Fibroblast of the conjunctiva (primary cell): ENCODE data around the gene ACOT9.
"Not testable (repeated sequence)": the region's sequence is repeated elsewhere in the genome, so short reads cannot be mapped to it uniquely, and the experiment has no call there.

Experiments used
- DNase-seq: peaks from one replicate; pipeline ENCODE4 v3.0.0-alpha.2; 2010; ENCODE audit warnings: low read depth

Gene ACOT9

DNA sequence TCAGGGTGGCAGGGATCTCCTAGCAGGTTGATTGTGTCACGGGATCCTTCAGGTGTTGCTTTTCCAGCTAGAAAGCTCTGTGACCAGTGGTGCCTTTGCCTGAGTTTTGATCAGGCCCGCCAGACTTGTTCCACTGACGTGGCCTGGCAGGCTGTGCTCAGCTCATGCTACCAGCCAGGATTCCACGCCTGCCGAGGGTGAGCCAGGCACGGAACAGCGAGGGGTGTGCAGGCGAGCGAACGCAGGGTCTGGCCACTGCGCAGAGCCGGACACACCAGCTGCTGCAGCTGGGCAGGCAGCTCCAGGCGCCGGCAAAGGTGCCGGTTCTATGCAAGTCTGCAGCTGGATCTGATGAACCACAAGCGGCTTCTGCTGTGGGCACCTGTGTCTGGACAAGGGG is 22.8 kb upstream of the ACOT9 start:
- DNase-seq, result no peak

DNA sequence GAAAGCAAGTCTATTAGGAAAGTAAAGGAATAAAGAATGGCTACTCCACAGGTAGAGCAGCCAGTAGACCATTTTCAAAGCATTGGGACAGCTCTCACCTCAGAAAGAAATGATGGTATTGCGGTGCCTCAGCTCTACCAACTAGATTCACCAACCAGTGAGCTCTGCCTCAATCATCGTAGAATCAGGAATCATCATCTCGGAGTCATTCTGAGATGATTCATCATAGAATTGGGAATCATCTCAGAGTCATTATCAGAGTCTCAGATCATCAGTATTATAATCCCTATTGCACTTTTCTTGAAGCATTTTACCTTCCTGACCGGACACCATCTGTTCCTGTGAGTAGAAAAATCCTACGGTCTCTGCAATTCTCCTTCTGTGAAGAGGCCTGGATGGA is 22.4 kb upstream of the ACOT9 start:
- no peak for DNase-seq

DNA sequence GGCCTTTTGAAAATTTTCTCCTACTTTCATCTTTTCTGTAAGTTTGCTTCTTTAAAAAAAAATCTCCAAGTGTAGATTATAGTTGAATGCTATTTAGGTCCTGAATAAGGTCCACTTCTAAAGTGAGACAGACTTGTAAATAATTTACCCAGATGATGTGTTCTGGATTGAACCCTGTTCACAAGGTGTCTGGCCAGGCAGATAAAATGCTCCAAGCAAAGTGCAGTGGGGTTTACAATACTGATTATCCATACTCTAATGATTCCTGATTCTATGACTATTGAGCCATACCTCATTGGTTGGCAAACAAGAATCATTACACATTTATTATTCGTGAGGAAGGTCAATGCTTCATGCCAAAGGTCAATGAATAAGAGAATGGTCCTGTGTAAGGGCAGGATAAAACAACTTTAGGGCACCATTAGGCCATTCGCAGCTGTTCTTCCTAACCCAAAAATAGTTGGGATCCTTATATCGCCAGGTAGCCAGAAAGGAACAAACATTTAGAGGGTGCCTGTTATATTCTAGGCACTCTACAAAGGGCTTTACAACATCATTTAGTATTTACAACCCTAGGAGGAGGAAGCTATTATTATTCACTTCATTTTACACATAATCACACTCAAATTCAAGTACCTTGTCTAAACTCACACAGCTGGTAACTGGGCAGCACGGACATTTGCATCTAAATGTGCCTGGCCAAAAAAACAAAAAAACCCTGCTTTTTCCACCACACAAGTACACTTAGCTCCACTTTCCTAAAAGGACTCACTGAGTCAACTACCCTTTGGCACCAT is 21.3 kb upstream of the ACOT9 start:
- DNase-seq, result no peak

DNA sequence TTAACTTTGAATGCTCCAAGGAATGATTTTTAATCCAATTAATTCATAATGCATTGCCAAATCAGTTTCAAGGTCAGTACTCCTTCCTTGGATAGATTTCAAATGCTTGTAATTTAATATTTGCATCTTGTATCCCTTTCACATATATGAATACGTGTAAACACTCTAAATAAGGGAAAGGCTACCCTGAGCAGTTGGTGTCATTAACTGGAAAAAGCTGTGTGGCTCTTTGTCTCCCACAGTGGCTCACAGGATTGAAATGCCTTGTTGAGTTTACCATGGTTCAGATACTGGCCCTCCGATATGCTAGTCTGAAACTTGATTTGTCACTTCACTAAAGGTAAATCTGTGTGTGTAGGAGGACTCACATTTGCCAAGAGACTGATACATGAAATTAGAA is 16.7 kb upstream of the ACOT9 start:
- DNase-seq, result no peak

DNA sequence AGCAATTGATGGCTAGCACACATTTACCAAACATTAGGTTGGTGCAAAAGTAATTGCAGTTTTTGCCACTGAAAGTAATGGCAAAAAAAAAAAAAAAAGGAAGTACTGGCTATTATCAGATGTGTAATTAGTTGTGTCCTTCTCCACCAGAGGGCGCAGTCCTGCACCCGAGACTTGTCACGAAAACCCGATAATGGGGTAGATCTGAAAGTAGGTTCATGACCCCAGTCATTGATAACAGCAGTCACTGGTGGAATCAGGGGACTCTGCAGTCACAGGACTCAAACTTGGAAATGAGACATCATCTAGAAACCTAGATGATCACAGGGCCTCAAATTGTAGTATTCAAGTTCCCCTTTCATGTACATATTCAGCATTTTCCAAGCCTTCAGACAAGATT is 13.1 kb upstream of the ACOT9 start:
- DNase-seq, result no peak

DNA sequence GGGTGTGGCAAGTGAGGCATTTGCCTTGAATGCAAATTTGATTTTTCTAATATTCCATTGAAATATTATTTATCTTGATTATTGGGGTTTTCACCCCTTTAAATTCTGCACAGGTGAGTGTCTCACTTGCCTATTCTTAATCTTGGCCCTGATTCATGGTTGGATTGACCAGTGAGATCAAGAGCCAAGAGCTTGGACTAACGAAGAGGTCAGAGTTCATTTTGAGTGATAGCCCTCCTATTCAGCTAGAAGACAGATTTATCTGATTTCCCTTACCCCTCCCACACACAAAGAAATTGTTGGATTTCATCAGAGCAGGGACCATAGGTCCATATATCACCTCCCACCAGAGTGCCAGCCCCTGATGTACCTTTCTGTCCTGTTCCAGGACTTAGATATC is 11.6 kb upstream of the ACOT9 start:
- DNase-seq, result no peak

DNA sequence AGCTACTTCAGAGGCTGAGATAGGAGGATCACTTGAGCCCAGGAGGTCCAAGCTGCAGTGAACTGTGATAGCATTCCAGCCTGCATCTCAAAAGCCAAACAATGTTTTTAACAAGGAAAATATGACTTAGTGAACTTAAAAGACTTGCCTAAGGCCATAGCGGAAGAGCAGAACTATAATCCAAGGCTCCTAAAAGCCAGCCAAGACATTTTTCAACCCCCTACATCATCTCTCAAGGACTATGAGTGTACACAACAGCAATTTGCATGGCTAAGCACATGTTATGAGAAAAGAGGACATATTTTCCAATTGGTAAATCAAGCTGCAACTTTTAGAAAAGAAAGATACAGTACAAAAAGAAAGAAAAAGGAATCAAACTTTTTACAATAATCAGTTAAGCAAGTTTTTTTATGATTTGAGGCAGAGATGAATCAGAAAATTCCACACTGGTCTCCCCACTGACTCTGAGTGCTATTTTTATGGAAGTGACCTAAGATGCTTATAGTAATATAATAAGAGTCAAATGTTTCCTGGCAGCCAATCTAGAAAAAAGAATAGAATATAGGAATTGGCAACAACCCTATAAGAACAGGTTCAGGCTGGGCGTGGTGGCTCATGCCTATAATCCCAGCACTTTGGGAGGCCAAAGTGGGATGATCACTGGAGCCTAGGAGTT is 9.8 kb upstream of the ACOT9 start:
- peak; percentile 49 for DNase-seq

DNA sequence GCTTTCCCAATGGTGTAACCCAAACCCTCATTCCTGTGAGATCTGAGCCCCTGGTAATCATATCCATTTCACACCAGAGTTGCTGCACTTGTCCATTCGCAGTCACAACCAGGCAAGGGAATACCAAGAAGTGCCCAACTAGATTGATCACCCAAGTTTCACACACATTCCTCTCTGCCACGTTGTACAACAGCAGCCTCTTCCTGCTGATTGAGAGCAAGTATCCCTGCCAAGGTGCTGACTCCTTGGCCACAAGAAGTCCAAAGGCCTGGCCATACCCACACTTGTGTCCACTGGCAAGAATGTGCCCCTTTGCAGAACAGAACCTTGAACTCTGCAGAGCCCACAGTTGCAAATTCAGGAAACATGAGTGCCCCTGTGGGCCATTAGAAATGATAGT is 6.5 kb upstream of the ACOT9 start:
- DNase-seq, result no peak

DNA sequence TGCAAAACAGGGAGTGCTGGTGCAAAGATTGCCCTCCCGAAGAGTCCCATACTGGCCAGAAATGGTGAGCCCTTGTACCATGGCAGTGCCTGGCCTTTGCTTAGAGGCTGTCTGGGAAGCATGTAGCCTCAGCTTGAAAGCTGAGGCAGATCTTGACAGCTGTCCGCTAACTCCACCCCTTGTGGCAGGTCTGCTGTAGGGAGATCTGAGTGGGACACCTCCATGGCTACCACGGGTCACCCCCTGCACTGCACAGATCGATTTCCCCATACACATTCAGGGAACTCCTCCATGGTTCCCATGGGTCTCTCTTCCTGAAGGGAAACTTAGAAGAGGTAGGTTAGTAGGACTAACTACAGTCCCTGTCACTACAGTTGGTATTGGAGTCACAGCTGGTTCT is 6.1 kb upstream of the ACOT9 start:
- no peak for DNase-seq

DNA sequence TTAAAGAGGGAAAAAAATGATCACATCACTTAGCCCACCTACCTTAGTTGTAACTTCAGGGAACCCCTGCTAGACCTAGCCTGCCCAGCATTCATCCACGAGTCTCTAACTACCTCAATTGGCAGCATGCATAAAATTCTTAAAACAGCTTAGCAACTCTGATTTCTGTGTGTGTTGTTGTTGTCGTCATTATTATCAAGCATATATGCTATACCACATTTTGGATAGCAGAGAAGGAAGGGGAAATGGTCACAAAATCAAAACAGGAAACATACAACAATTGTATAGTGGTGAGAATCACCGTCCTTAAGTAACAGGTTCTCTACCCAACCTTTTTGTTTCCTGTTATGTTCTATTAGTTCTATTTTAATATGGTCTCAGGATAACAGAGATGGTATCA is 2.7 kb upstream of the ACOT9 start:
- DNase-seq, result no peak

DNA sequence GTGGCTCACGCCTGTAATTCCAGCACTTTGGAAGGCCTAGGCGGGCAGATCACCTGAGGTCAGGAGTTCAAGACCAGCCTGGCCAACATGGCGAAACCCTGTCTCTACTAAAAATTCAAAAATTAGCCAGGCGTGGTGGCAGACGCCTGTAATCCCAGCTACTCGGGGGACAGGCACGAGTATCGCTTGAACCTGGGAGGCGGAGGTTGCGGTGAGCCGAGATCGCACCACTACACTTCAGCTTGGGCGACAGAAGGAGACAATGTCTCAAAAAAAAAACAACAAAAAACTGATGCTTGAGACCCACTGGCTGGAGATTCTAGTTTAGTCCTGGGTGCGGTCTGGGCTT is 521 bp upstream of the ACOT9 start:
- DNase-seq, result not testable (repeated sequence)

DNA sequence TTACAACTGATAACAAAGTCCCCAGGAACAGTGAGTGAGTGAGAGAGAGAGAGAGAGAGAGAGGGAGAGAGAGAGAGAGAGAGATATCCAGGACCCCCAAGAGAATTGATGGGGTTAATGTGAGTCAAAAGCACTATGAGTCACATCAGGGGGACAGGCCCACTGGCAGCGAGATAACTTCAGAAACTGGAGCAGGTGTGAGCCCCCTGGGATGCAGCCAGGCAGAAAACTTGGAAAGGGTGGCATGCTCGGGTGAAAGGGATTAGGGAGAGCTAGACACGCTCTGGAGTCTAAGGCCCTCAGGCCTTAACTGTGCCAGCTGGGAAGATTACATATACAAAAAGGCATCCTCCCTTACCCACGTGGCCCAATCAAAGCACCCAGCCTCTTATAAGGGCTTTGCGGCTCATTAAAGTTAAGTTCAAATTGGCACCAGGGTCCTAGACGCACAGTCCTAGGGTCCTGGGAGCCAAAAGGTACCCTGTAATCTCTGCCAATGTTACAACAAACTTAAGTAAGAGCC is 841 bp downstream of the ACOT9 start:
- DNase-seq, result peak; percentile 64

DNA sequence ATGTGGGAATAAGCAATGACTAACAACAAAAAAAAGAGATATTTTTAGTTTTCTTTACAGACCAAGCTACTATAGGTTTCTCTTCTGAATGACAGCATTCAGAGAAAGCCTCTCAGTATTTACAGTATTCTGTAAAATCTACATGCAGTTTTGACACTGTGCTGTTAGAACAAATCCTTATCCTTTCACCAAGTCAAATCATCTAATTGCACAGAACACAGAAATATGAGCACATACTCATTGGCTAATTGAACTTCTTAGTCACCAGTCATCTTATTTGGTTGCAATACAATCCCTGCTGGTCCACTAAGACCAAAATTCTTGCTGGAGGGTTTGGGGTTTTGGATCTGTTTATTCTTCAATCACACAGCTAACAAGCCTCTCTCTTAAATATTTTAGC is 5.7 kb downstream of the ACOT9 start:
- no peak for DNase-seq

DNA sequence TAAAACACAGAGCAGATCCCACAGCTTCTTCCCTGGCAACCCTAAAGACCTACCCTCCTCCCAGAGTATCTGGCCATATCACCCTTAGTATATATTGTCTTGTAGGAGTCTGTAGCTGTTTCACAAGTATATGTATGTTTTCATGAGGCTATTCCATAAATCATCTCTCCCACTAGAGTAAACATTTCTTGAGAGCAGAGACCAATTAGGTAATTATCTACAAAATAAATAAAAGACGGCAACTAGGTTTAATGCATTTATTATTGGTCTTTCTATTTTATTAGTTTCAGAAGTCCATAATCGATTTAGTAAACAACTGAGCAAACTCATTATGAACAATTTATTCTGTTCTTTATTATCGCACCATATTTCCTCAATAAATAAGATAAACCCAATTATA is 7.0 kb downstream of the ACOT9 start:
- DNase-seq, result no peak

DNA sequence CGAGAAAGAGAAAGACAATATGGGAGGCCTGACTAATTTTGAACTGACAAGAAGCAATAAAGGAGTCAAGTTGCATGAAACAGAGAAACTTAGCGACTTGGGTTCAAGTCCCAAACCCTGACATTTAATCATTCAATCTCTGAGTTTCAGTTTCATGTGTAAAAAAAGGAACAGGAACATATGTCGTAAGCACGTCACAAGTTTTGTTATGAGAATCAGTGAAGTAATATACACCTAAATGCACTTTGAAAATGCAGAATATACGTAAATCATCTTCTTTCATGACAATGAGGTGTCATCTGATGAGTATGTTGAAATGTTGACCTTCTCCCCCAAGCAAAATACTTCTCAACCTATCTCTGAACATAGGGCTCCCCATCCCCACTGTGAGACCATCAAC is 10.4 kb downstream of the ACOT9 start:
- DNase-seq, result no peak

DNA sequence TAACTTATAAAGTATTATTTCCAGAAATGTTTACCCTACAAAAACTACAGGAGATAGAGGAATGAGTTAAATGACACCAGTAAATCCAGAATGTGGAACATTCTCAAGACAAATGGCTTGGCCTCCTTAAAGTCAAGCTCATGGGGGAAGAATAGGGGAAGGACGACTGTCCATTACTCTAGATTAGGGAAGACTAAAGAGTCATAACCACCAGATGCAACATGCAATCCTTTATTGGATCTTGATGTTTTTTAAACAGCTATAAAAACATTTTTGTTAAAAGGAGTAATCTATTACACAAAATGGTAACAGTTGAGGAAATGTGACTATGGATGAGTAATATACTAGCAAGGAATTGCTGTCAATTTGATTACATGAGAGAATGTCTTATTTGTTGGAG is 11.1 kb downstream of the ACOT9 start:
- no peak for DNase-seq

DNA sequence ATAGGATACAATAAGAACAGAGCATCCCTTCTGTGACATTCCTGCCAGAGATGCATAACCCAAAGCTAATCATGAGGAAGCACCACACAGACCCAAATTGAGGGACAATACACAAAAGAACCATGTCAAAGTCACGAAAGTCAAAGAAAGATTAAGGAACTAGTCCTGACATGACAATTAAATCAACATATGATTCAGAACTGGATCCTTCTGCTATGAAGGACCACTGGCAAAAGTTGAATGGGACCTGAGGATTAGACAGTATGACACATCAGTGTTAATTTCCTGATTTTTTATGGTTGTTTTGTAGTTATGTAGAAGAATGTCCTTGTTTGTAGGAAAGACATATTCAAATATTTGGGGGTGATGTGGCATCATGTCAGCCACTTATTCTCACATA is 13.9 kb downstream of the ACOT9 start:
- no peak for DNase-seq

DNA sequence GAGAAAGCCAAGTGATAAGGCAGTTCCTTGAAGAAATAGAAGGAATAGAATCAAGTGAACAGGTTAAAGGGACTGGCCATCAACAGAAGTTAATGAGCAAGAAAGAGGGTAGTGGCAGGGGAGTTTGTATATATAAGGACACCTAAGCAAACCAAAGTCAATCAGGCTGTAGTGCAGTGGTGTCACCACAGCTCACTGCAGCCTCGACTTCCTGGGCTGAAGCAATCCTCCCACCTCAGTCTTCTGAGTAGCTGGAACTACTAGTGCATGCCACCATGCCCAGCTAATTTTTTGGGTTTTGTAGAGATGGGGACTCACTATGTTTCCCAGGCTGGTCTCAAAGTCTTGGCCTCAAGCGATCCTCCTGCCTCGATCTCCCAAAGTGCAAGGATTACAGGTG is 15.9 kb downstream of the ACOT9 start:
- no peak for DNase-seq

DNA sequence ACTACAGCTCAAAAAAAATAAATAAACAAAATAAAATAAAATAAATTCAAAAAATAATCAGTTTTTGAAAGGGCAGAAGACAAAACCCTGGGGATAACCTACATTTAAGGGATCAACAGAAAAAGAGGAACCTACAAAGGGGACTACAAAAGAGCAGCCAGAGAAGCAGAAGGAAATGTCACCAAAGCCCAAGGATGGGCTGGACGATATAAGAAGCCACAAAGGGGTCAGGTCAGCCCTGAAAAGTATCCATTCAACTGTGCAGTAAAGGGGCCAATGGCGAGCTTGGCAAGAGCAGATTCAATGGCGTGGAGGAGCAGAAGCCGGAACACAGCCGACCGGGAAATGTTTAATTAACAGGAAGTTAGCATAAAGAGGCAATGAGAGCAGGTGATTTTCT is 16.9 kb downstream of the ACOT9 start:
- DNase-seq, result no peak

DNA sequence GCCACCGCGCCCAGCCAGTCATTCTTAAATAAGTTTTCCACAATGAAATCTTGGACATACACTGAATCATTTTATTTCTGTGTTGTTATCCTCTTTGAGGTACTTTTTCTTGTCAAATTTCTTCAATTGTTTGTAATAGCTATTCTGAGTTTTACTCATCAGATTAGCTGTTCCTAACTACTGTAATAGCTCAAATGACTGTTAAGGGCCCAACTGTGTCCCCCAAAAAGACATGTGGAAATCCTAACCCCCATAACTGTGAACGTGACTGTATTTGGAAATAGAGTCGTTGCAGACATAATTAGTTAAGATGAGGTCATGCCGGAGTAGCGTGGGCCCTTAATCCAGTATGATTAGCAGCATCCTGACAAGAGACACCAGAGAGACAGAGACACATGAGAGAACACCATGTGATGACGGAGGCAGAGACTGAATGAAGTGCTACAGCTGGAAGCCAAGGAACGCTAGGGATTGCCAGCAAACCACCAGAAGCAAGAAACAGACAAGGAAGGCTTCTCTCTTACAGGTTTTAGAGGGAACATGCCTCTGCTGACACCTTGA is 22.9 kb downstream of the ACOT9 start:
- no peak for DNase-seq

DNA sequence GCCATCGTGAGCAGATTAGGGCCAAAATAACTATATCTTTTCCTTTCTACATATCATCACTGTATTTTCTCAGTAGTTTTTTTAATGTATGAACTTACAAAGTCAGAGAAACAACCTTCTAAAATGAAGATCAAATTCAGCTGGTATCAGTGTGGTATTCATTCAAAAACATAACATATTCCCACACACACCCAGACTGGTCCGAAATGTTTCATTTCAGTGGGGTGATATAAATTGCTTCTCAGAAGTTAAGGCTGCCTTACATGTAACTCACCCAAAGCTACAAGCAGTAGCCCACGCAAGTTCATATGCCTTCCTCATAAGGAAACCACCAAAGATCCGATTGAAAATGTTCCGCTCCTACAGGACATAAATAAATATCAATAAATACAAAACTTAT is 37.8 kb downstream of the ACOT9 start:
- DNase-seq, result no peak

DNA sequence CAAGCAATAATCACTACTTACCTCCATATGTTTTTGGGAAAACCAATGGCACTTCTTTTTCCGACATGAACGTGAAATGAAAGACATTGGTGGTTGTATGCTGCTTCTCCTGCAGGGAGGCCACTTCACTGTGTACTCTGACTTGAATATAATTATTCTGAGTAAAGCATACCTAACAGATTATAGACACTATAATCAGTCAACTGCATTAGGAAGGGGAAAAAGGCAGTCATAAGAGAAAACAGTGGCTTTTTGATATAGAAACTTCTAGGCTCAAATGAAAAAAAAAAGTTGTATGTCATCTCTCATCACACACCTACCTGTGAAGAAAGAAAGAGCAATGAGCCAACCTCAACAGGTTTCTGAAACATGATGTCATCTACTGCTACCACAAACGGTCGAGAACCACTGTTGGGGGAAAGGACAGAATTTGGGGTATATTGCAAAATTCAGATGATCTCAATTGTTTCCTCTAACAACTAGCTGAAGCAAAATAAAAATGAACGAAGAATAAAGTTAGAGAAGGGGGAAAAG is 38.3 kb downstream of the ACOT9 start:
- DNase-seq, result no peak

DNA sequence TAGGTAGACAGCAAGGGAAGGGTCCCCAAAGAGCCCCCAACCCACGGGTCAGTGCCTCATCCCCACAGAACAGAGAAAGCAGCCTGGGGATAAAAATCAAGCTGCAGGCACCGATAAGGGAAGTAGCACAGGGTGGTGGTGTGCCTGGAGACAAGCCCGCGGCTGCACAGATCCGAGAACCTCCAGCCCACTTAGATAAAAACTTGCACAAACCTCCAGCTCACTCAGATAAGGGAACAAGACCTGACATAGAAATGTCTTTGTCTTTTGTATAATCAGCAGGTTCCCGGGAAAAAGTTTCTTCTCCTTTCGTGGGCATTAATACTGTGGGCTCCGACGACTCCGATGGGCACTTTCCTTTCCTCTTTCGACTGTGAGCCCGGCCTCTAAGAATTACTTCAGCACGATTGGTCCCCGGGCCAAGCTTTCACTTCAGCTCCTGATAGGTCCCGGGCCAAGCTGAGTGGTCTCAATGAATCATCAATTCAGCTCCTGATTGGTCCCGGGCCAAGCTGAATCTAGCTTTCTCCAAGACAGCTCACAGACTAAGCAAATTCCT is 43.4 kb downstream of the ACOT9 start:
- no peak for DNase-seq
